Cerebellar nuclear complex (tissue), 1 donor: Measurements from ENCODE around the gene MINDY3.
"Not testable (repeated sequence)": the region's sequence is repeated elsewhere in the genome, so short reads cannot be mapped to it uniquely, and the experiment has no call there.

ENCODE experiments used
- DNase-seq, 2 experiments: peaks; one replicate each; lab custom pipeline; 2025; lab: John Stamatoyannopoulos, UW

Gene MINDY3

GRCh38 chr10:15856328-15857015, 3.8 kb downstream of the MINDY3 start:
- DNase-seq = no peak

- no peak for DNase-seq
Measured at GRCh38 chr10:15853800-15854199, 6.5 kb downstream of the MINDY3 start.

- no peak for DNase-seq
Measured at GRCh38 chr10:15852111-15852557, 8.2 kb downstream of the MINDY3 start.

- not testable (repeated sequence) for DNase-seq
Measured at GRCh38 chr10:15850337-15850978, 9.8 kb downstream of the MINDY3 start.

GRCh38 chr10:15849316-15849715, 11.0 kb downstream of the MINDY3 start:
- DNase-seq = no peak

GRCh38 chr10:15847481-15847880, 12.8 kb downstream of the MINDY3 start:
- DNase-seq = no peak

- no peak for DNase-seq
Measured at GRCh38 chr10:15844517-15844916, 15.8 kb downstream of the MINDY3 start.

GRCh38 chr10:15843695-15844094, 16.6 kb downstream of the MINDY3 start:
- DNase-seq = no peak

GRCh38 chr10:15842556-15843169, 17.6 kb downstream of the MINDY3 start:
- DNase-seq = no peak

GRCh38 chr10:15841696-15842095, 18.6 kb downstream of the MINDY3 start:
- no peak for DNase-seq

- no peak for DNase-seq
Measured at GRCh38 chr10:15836807-15837206, 23.5 kb downstream of the MINDY3 start.

GRCh38 chr10:15829495-15829894, 30.8 kb downstream of the MINDY3 start:
- no peak for DNase-seq

- no peak for DNase-seq
Measured at GRCh38 chr10:15824498-15824897, 35.8 kb downstream of the MINDY3 start.

GRCh38 chr10:15822131-15822530, 38.2 kb downstream of the MINDY3 start:
- no peak for DNase-seq

GRCh38 chr10:15821046-15821683, 39.1 kb downstream of the MINDY3 start:
- DNase-seq = no peak

- DNase-seq = no peak
Measured at GRCh38 chr10:15817409-15818046, 42.8 kb downstream of the MINDY3 start.

GRCh38 chr10:15815242-15815885, 44.9 kb downstream of the MINDY3 start:
- DNase-seq = no peak

- DNase-seq = no peak
Measured at GRCh38 chr10:15814565-15814964, 45.7 kb downstream of the MINDY3 start.

- DNase-seq = no peak
Measured at GRCh38 chr10:15813415-15813814, 46.9 kb downstream of the MINDY3 start.

GRCh38 chr10:15809450-15809849, 50.9 kb downstream of the MINDY3 start:
- DNase-seq = no peak

GRCh38 chr10:15808204-15808797, 52.0 kb downstream of the MINDY3 start:
- DNase-seq = no peak
